A673 (cell line): ENCODE data around the gene CRY2. TPM values are rescaled to one million over a fixed set of nuclear protein-coding genes. Genes with fewer than 3 reads are reported as not detected.
"Not testable (repeated sequence)": the region's sequence is repeated elsewhere in the genome, so short reads cannot be mapped to it uniquely, and the experiment has no call there.

ENCODE experiments used
- BruUV-seq: library from RNA; stranded (reverse); fragments of 400-500 nt; replicated peaks from 2 replicates; lab custom pipeline; 2021; lab: Mats Ljungman, UMichigan
- CTCF ChIA-PET: fragments of 300-600 bp; sonication (Branson Sonifier 250); formaldehyde crosslinking; loops from one replicate; lab custom pipeline; 2022; ENCODE audit warnings: antibody characterized with exemption; lab: Charles Lee
- POLR2A ChIA-PET: fragments of 300-600 bp; sonication (Branson Sonifier 250); formaldehyde crosslinking; loops from one replicate; lab custom pipeline; 2022; ENCODE audit warnings: antibody characterized with exemption; ENCODE audit not compliant: low non-redundant PET; lab: Charles Lee
- DNase-seq: peaks from one replicate; pipeline ENCODE4 v3.0.0-alpha.2; 2015; ENCODE audit warnings: low spot score
- H3K27ac ChIP-seq: fragments of 200-600 bp; sonication (generic); 2 replicates; pipeline ENCODE4 v1.5.1; 2016; ENCODE audit warnings: mixed run types, low read depth, mild to moderate bottlenecking, mixed read lengths, antibody characterized with exemption, low read length; ENCODE audit not compliant: poor library complexity, severe bottlenecking
- H3K27me3 ChIP-seq: fragments of 200-600 bp; sonication (generic); replicated peaks from 2 replicates; pipeline ENCODE4 v1.6.1; 2017; ENCODE audit warnings: mixed run types, low read depth, mild to moderate bottlenecking, mixed read lengths, antibody characterized with exemption, low read length; ENCODE audit not compliant: insufficient read depth, poor library complexity
- H3K36me3 ChIP-seq: fragments of 200-600 bp; sonication (generic); 2 replicates; pipeline ENCODE4 v1.6.1; 2016; ENCODE audit warnings: mixed run types, mild to moderate bottlenecking, mixed read lengths, antibody characterized with exemption, low read length; ENCODE audit not compliant: insufficient read depth, poor library complexity, severe bottlenecking
- H3K4me1 ChIP-seq: fragments of 200-600 bp; sonication (generic); 2 replicates; pipeline ENCODE4 v1.6.1; 2017; ENCODE audit warnings: mixed run types, mild to moderate bottlenecking, mixed read lengths, antibody characterized with exemption, low read length; ENCODE audit not compliant: insufficient read depth, poor library complexity, severe bottlenecking
- H3K4me3 ChIP-seq: fragments of 200-600 bp; sonication (generic); 2 replicates; pipeline ENCODE4 v1.5.1; 2016; ENCODE audit warnings: low read depth, mixed run types, mild to moderate bottlenecking, mixed read lengths, low read length; ENCODE audit not compliant: poor library complexity, severe bottlenecking
- H3K9me3 ChIP-seq: fragments of 200-600 bp; sonication (generic); 2 replicates; pipeline ENCODE4 v1.6.1; 2016; ENCODE audit warnings: mixed run types, low read depth, mild to moderate bottlenecking, mixed read lengths, antibody characterized with exemption, low read length; ENCODE audit not compliant: poor library complexity, severe bottlenecking
- CTCF ChIP-seq: fragments of 300-800, 200-600 bp; sonication (generic); conservative IDR thresholded peaks from 2 replicates; pipeline ENCODE4 v1.5.1; 2017; ENCODE audit warnings: low read depth, mild to moderate bottlenecking, antibody characterized with exemption, low read length, moderate library complexity, mixed read lengths
- EZH2 ChIP-seq: fragments of 200-600 bp; sonication (generic); IDR thresholded peaks from 2 replicates; pipeline ENCODE4 v1.6.1; 2017; ENCODE audit warnings: borderline replicate concordance, low read depth, mild to moderate bottlenecking, mixed read lengths, antibody characterized with exemption, low read length; ENCODE audit not compliant: poor library complexity, severe bottlenecking
- intact Hi-C: fragments of 100-400 bp; cut with micrococcal nuclease; formaldehyde crosslinking; loops from one replicate; pipeline ENCODE4 v1.10.0; 2022; ENCODE audit not compliant: unreplicated experiment
- total RNA-seq: library from RNA; stranded (reverse); gene quantifications from 2 replicates; pipeline ENCODE4 v1.2.3, GENCODE V29; 2021

CRY2 gene
- total RNA-seq, 1 experiment from 2014 or later = 46.4 TPM

DNA sequence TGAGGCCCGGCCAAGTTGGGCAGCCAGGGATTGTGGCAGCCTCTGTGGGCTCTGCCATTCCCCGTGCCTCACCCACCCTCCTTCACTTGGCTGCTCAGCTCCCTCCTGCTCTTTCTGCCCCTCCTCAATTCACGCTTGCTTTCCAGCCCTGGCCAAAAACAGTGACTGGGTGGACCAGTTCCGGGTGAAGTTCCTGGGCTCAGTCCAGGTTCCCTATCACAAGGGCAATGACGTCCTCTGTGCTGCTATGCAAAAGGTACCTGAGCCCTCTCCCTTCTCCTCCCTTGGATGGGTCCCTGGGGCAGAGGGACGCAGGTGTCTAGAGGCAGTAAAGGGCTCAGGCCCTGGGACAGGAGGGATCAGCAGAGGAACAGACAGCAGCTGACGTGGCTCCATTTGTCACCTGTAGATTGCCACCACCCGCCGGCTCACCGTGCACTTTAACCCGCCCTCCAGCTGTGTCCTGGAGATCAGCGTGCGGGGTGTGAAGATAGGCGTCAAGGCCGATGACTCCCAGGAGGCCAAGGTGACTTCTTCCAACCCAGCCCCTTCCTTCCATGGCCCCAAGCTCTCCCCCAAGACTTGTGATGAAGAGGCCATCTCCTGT is 57.1 kb downstream of the CRY2 start:
- ChIA-PET CTCF (no interaction called here), POLR2A (no interaction called here)
- Histone ChIP-seq H3K27ac (no peak overlapping the region), H3K4me3 (no peak overlapping the region), H3K36me3 (no peaks in the 10 kb centered on the region), H3K9me3 (no peaks in the 10 kb centered on the region), H3K27me3 (no peaks in the 10 kb centered on the region), H3K4me1 (peaks cover 11% of the 10 kb centered on the region)
- intact Hi-C loops = no loop called here
- TF ChIP-seq EZH2 = no peak
- TF ChIP-seq CTCF = no peak
- BruUV-seq = no TSS peak
- DNase-seq = no peak

- Histone ChIP-seq H3K36me3 (no peaks in the 10 kb centered on the region), H3K9me3 (no peaks in the 10 kb centered on the region), H3K27ac (no peak overlapping the region), H3K4me1 (peaks cover 10% of the 10 kb centered on the region), H3K27me3 (no peaks in the 10 kb centered on the region), H3K4me3 (no peak overlapping the region)
- DNase-seq = no peak
- BruUV-seq = TSS peak; percentile 16
- POLR2A ChIA-PET = interaction anchor here (0.6 kb wide), 1 partner anchor 296 kb away, joined by 3 read pairs; no protein-coding TSS in a partner anchor
- intact Hi-C loops = no loop called here
- TF ChIP-seq EZH2 (no peak), CTCF (no peak)
- CTCF ChIA-PET = no interaction called here
Measured at GRCh38 chr11:45905095-45905494, 57.8 kb downstream of the CRY2 start.

GRCh38 chr11:45905576-45905975 is 58.3 kb downstream of the CRY2 start:
- H3K4me3 ChIP-seq, H3K4me1 ChIP-seq, CTCF ChIA-PET, H3K27ac ChIP-seq, H3K27me3 ChIP-seq, H3K9me3 ChIP-seq, H3K36me3 ChIP-seq, intact Hi-C loops, DNase-seq, BruUV-seq: not testable (repeated sequence)
- POLR2A ChIA-PET = interaction anchor here (0.6 kb wide), 1 partner anchor 295 kb away, joined by 3 read pairs; no protein-coding TSS in a partner anchor
